Stimulated activated naive CD8-positive, alpha-beta T cell treated with anti-CD3 and anti-CD28 coated beads, Interleukin-15, Interleukin-2, amounts not matched to agents 100 U/mL and 50 U/mL, for 24 hours (primary cell): ENCODE results near the gene KCNMB3.
"Not testable (repeated sequence)": the region's sequence is repeated elsewhere in the genome, so short reads cannot be mapped to it uniquely, and the experiment has no call there.

Experiments used
- ATAC-seq: fragments of 150-1000 bp; cut with Tn5 transposase; one replicate; pipeline ENCODE4 v1.10.0; 2021
- DNase-seq: peaks from one replicate; pipeline ENCODE4 v3.0.0; 2021

Gene KCNMB3

DNA sequence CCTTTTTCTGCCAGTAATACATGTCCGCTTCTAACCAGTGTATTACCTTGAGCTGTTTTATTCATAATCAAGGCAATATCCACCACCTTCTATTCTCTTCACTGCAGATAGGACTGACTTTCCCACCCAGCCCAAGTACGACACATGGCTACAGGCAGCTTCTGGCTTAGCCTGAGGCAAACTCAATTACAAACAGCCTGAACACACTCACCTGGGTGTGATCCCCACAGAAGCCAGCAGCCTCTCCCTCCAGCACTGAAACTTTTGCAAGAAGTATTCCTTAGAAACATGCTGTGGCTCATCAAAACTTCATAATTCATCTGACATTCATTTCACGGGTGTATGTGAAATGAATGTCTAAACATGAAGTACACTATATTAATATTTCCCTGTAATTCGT lies 13.5 kb upstream of the KCNMB3 start:
- ATAC-seq (no peak), DNase-seq (no peak)

GRCh38 chr3:179263134-179263533 lies 12.2 kb upstream of the KCNMB3 start:
- ATAC-seq (no peak), DNase-seq (no peak)

GRCh38 chr3:179260949-179261765 lies 10.2 kb upstream of the KCNMB3 start:
- ATAC-seq = peak; percentile 87
- DNase-seq = peak; percentile 71

- peak; percentile 70 for ATAC-seq
Observed at GRCh38 chr3:179259959-179260756, 9.2 kb upstream of the KCNMB3 start.

GRCh38 chr3:179258820-179259219 lies 7.9 kb upstream of the KCNMB3 start:
- DNase-seq (no peak), ATAC-seq (no peak)

More at GRCh38 chr3:179259959-179260756, 9.2 kb upstream of the KCNMB3 start:
- DNase-seq = not testable (repeated sequence)

GRCh38 chr3:179257742-179258141 lies 6.8 kb upstream of the KCNMB3 start:
- ATAC-seq = not testable (repeated sequence)

DNA sequence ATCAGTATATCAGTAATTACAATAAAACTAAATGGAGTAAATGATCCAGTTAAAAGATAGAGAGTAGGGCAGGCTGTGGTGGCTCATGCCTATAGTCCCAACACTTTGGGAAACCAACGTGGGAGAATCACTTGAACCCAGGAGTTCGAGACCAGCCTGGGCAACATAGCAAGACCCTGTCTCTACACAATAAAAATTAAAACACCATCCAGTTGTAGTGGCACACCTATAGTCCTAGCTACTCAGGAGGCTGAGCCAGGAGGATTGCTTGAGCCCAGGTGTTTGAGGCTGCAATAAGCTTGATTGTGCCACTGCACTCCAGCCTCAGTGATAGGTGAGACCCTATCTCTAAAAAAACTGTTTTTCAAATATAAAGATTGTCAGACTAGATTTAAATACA lies 5.9 kb upstream of the KCNMB3 start:
- DNase-seq = no peak
- no peak for ATAC-seq

More at GRCh38 chr3:179257742-179258141, 6.8 kb upstream of the KCNMB3 start:
- DNase-seq = not testable (repeated sequence)

DNA sequence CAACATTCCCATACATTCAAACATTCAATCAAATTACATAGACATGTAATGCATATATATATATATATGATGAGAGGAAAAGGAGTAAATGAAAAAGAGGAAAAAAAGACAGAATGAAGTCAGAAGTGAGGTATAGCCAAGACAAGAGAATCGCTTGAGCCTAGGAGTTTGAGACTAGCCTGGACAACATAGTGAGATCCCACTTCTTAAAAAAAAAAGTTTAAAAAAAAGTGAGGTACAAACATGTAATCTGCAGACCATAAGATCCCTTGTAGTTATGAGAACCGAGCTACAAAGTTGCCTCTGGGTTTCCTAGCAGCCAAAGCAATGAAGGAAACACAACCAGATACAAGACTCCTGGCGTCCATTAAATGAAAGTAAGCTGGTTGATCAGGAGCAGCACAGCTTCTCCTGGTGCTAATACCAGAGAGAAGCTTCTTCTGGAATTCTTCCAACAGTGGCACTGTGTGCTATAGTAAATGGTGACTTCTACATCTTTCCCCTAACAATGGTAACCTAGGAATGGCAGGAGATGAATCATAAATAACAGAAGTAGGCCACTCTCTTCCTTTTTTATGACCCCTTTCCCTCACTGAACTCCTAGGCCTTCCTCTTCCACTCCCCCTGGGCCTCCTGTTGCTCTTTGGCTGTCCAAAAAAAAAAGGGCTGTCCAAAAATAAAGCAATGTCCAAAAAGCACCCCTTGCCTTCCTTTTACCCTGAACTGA lies 3.5 kb downstream of the KCNMB3 start:
- DNase-seq (no peak), ATAC-seq (no peak)

- DNase-seq (no peak), ATAC-seq (no peak)
Observed at GRCh38 chr3:179244878-179245277, 6.0 kb downstream of the KCNMB3 start.

GRCh38 chr3:179242859-179243258 lies 8.1 kb downstream of the KCNMB3 start:
- DNase-seq, ATAC-seq: not testable (repeated sequence)

DNA sequence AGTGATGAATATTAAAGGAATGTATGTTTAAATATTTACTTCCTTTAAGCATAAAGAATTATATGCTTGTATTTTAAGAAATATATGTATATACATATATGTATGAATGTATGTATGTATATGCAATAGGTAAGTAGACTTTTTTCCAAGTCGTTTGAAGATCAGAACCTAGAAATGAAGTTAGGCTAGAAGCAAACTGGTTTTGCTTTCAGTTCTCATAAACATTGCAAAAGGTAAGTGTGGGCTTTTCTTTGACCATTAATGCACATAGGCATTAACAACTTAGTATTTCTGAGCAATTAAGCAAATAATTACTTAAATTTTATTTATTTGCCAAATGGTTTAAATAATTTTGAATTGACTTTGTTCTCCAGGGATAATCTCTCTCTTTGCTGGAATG lies 10.6 kb downstream of the KCNMB3 start:
- not testable (repeated sequence) for ATAC-seq, DNase-seq

GRCh38 chr3:179236669-179237301 lies 14.1 kb downstream of the KCNMB3 start:
- ATAC-seq (peak; percentile 69), DNase-seq (no peak)

DNA sequence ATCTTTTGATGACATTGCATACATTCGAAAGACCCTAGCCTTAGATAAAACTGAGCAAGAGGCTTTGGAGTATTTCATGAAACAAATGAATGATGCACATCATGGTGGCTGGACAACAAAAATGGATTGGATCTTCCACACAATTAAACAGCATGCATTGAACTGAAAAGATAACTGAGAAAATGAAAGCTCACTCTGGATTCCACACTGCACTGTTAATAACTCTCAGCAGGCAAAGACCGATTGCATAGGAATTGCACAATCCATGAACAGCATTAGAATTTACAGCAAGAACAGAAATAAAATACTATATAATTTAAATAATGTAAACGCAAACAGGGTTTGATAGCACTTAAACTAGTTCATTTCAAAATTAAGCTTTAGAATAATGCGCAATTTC lies 16.7 kb downstream of the KCNMB3 start:
- DNase-seq = no peak
- no peak for ATAC-seq

DNA sequence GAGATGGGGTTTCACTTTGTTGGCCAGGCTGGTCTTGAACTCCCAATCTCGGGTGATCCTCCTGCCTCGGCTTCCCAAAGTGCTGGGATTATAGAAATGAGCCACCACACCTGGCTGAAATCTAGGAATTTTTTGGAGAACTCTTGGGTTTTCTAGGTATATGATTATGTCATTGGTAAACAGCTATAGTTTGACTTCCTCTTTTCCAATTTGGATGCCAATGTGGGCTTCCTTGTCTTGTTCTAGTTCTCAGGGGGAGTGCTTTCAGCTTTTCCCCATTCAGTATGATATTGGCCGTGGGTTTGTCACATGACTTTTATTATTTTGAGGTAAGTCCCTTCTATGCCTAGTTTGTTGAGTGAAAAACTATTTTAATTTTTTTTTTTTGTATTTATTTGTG lies 17.9 kb downstream of the KCNMB3 start:
- DNase-seq = no peak
- ATAC-seq = no peak

DNA sequence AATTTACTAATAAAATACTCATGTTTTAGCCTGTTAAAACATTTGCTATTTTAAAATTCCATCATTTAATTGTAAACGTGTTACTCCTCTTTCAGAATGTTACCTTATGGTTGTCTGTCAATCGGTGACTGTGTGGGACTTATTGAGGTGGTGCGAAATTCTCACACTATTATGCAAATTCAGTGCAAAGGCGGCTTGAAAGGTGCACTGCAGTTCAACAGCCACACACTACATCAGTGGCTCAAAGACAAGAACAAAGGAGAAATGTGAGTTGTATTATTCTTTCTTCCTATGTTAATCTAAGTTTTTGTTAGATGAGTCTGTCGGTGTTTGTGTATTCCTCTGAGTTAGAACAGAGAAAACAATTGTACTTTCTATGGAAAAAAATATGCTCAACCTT lies 21.7 kb downstream of the KCNMB3 start:
- DNase-seq (no peak), ATAC-seq (no peak)

DNA sequence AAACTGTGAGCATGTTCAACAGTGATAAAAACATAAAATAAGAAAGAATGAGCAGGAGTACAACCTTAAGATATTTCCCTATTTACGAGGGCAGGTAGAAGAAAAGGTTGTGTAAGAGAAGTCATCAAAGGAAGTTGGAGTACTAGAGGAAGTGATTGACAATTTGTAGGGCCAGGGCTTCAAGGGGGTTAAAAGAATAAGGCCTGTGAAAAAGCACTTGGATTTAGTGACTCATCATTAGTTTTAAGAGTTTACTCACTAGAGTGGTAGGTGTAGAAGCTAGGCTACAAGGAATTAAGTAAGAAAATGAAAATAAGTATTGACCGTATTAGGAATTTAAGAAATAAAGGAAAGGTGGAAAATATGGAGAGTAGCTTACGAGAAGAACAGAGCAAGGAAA lies 23.6 kb downstream of the KCNMB3 start:
- DNase-seq = no peak
- peak; percentile 46 for ATAC-seq

DNA sequence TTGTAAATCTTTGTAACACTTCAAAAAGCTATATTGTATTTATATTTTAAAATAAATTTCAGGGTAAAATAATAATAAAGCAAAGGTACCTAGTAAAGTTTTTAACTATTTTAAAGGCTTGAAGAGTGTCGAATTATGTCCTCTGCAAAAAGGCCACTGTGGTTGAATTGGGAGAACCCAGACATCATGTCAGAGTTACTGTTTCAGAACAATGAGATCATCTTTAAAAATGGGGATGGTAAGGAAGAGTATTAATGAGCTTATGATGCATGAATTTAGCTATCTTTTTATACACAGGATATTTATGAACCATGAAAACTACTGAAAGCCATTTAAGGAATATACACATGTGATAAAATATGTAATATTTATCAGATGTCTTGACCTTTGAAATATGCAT lies 26.3 kb downstream of the KCNMB3 start:
- ATAC-seq (no peak), DNase-seq (no peak)

DNA sequence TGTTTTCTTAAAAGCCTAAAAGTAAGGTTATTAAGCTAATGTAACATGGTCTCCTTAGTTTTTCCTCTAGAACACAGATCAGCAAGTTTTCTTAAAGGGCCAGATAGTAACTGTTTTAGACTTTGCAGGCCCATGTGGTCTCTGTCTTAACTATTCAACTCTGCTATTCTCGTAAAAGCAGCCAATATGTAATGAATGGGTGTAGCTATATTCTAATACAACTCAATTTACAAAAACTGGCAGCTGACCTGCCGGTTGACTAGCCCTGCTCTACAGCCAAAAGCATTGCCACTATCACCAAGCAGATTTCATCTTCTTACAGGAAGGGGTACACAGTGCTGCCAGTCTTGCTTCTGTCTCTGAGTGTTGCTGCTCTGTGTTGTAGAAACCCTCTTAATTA lies 27.4 kb downstream of the KCNMB3 start:
- DNase-seq (no peak), ATAC-seq (no peak)

GRCh38 chr3:179218213-179218612 lies 32.7 kb downstream of the KCNMB3 start:
- not testable (repeated sequence) for DNase-seq, ATAC-seq

- not testable (repeated sequence) for DNase-seq, ATAC-seq
Observed at GRCh38 chr3:179215550-179215949, 35.4 kb downstream of the KCNMB3 start.

DNA sequence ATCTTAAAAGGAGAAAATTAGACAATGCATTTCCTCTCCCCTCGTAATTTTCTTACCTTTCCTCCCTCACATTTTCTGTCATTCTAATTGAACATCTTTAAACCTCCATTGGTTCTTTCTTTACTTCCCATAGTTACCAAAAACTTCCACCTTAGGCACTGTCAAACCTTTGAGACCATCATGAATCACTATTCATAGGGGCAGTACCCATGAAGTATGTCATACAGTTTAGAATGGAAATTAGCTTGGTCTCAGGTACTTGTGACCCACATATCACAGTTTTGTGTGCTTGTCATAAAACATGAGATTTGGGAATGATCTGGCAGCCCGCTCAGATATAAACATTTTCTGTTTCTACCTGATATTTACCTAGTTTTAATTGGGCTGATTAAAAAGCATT lies 50.1 kb downstream of the KCNMB3 start:
- no peak for DNase-seq
- no peak for ATAC-seq

- DNase-seq = no peak
- no peak for ATAC-seq
Observed at GRCh38 chr3:179196700-179197099, 54.2 kb downstream of the KCNMB3 start.
